GM12872 (cell line): ENCODE measurements around the gene PTPRM.

Experiments
- TF ChIP-seq, protein P1 (sequence below): IDR thresholded peaks from 3 replicates; pipeline ENCODE4 v1.5.1; 2011; ENCODE audit warnings: low read depth, mild to moderate bottlenecking, low read length, moderate library complexity; ENCODE audit not compliant: insufficient read depth

PTPRM gene

DNA sequence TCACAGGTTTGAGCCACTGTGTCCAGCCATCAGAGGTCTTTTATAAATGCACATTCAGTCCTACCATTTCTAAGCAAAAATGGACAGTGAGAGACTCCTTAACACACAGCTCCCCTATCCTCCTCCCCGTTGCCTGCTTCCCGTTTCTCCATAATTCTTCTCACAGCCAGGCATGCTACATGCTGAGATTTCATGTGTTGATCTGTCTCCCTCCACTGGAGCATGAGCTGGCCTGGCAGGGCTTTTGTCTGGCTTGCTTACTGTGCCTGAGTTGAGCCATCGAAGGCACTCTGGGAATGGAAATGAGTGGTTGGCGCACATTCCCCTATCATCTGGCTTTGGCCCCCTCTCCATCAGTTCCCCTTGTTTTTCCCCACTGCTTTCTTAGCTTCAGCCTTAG, 413.5 kb downstream of the PTPRM start:
- TF ChIP-seq, protein P1, sequence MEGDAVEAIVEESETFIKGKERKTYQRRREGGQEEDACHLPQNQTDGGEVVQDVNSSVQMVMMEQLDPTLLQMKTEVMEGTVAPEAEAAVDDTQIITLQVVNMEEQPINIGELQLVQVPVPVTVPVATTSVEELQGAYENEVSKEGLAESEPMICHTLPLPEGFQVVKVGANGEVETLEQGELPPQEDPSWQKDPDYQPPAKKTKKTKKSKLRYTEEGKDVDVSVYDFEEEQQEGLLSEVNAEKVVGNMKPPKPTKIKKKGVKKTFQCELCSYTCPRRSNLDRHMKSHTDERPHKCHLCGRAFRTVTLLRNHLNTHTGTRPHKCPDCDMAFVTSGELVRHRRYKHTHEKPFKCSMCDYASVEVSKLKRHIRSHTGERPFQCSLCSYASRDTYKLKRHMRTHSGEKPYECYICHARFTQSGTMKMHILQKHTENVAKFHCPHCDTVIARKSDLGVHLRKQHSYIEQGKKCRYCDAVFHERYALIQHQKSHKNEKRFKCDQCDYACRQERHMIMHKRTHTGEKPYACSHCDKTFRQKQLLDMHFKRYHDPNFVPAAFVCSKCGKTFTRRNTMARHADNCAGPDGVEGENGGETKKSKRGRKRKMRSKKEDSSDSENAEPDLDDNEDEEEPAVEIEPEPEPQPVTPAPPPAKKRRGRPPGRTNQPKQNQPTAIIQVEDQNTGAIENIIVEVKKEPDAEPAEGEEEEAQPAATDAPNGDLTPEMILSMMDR, result no peak

DNA sequence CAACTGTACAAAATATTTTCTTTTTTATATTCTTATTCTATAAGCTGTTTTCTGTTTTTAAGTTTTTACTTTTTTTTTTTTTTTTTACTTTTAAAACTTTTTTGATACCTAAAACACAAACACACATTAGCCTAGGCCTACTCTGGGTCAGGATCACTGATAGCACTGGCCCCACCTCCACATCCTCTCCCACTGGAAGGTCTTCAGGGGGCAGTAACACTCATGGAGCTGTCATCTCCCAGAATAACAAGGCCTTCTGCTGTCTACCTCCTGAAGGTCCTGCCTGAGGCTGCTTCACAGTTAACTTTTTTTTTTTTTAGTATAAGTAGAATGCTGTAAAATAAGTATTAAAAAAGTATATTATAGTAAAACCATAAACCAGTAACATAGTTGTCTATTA, 415.1 kb downstream of the PTPRM start:
- TF ChIP-seq, protein P1, result no peak

DNA sequence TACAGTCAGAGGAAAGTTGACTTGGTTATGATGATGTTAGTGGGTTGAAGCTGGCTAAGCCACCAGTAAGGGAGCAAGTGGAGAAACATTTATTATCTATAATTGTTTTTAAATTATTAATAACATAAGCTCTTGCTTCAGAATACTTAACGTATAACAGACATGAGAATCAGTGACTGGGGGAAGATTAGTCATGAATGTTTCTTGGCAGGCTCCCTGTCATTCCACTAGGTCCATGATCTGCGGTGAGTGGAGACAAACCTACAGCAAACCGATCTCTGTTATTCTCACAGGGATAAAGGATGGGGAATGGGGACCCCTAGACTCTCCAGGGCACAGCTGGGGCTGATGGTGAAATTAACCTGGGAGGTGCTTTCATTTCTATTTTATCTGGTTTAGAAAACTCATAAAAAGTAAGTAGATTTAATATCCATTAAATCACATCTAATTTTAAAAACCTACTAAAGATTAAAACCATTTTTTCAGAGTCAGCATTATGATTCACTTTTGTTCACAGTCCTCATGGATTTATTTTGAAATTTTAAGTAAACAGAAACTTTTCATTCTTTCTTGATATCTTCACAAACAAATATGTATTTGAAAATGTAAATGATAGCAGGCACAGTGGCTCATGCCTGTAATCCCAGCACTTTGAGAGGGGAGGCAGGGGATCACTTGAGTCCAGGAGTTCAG, 420.3 kb downstream of the PTPRM start:
- TF ChIP-seq, protein P1, result no peak

DNA sequence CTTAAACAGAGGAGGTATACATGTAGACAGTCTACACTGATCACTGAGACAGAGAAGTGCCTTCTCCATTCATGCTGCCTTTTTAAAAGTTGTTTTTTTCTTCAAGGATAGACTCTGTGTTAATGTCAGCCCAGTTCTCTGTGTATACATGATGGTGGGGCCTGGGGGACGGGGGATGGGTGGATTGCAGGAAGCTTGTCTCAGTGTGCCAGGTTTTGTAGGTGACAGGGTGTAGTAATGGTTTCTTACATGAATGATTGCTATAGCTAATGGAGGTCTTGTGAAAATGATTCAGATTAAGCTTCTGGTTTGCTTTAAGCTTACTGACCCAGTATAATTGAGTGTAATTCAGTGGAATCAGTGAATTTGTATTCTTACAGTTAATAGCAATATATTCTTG, 423.6 kb downstream of the PTPRM start:
- TF ChIP-seq, protein P1, result no peak

DNA sequence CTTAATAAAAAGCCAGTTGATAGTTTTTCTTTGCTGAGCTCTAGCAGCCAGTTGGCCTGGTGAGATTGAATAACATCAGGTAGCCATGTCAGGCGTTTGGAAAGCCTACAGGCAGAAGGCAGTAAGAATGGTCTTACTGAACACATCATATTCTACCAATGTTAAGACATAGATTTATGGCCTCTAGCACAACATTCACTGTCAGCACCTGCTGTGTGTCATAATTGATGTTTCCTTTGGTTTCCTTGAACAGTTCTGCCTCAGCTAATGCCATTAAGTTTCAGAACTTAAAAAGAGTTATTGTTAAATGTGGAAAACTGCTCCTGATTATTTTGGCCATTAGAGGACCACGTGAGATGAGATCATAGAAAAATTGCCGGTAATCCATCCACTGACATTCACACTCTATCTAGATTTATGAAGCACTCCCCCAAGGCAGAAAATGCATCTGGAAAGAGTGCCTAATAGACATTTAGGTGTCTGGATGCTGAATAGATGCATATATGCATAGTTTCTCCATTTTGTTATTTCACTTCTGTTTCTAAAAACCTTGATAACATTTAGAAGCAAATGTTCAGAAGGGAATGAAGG, 434.7 kb downstream of the PTPRM start:
- TF ChIP-seq, protein P1, result no peak

DNA sequence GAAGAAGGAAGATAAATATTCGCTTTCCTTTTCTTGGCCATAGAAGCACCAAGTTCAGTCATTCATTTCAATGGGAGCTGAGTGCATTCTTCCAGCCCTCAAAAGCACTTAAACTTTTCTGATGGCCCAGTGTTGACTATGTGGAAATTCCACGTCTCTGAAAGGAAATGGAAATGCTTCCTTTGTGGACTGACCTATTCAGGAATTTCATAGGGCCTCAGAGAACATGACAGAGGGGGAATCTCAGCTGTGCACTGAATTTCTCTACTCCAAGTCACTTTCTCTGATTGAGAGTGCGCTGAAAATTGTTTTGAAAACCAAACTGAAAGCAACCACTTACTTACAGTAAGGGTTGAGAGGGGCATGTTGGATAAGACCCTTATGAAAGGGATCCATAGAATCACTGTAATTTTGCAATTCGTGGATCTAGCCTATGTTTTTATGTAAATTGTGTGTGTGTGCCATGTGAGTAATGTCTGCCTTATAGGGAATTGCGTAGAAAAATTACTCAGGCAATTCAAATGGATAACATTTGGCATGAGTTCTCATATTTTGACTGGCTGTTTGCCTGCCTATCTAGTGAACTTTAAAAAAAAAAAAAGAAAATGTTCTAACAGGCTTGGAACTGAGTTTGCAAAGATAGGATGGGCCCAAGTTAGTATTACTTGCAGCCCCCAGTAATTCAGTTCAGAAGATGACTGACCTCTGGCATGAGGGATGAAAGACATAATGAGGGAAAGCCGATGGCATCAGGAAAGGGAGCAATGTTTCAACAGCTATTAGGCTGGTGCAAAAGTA, 437.0 kb downstream of the PTPRM start:
- TF ChIP-seq, protein P1, result no peak

DNA sequence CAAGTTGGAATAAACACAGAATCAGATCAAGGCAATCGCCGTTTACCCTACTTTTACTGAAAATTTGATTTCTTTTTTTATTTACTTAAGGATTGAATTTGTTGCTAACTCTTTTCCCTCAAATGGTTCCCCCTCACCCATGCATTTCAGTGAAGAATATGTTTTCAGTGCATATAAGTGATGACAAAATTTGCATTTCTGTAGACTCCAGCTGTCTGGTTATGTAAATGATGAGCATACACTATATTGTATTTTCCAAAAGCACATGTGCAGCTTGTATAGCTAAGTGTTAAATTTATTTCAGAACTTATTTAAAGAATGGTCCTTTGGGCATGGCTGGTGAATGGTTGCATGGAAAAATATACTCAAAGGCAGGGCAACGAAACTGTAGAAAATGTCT, 437.7 kb downstream of the PTPRM start:
- TF ChIP-seq, protein P1, result no peak
